BJ (cell line): ENCODE results near the gene TECPR2. TPM values are rescaled to one million over a fixed set of nuclear protein-coding genes. Genes with fewer than 3 reads are reported as not detected.

Source experiments
- CTCF ChIA-PET: fragments of 350-600 bp; formaldehyde crosslinking; extraction: SDS; loops from one replicate; lab custom pipeline; 2021; ENCODE audit warnings: antibody characterized with exemption, inconsistent platforms; lab: Yijun Ruan, JAX
- POLR2A ChIA-PET: fragments of 300-600 bp; sonication (Branson Sonifier 250); formaldehyde crosslinking; extraction: SDS; loops from one replicate; lab custom pipeline; 2021; ENCODE audit warnings: antibody characterized with exemption; lab: Charles Lee
- DNase-seq: peaks from one replicate; pipeline ENCODE4 v3.0.0-alpha.2; 2011; ENCODE audit warnings: low read depth
- H3K27me3 ChIP-seq: 2 replicates; pipeline ENCODE4 v1.6.0; 2011; ENCODE audit warnings: low read length; ENCODE audit not compliant: control insufficient read depth, insufficient read depth
- H3K36me3 ChIP-seq: 2 replicates; pipeline ENCODE4 v1.5.1; 2011; ENCODE audit warnings: low read length; ENCODE audit not compliant: control insufficient read depth, insufficient read depth
- H3K4me3 ChIP-seq: 2 replicates; pipeline ENCODE4 v1.5.1; 2011; ENCODE audit warnings: low read depth, mild to moderate bottlenecking, control low read depth, low read length
- CTCF ChIP-seq: IDR thresholded peaks from 2 replicates; pipeline ENCODE4 v1.5.1; 2011; ENCODE audit warnings: low read depth, mild to moderate bottlenecking, control low read depth, inconsistent platforms, low read length, moderate library complexity; ENCODE audit not compliant: insufficient read depth
- polyA plus RNA-seq: library from polyadenylated mRNA; depleted of rRNA; stranded (reverse); fragments of >200 nt; gene quantifications from 2 replicates; pipeline ENCODE4 v1.2.3, GENCODE V29; 2011

The TECPR2 gene
- polyA plus RNA-seq, 1 experiment, result 11.7 TPM

- POLR2A ChIA-PET, result no interaction called here
- H3K36me3 ChIP-seq, result peaks cover 12% of the 10 kb centered on the region
- CTCF ChIA-PET, result no interaction called here
- TF ChIP-seq CTCF, result no peak
- no peaks in the 10 kb centered on the region for H3K27me3 ChIP-seq
- no peak overlapping the region for H3K4me3 ChIP-seq
- DNase-seq, result no peak
These were observed 133.0 kb downstream of the TECPR2 start for GRCh38 chr14:102495491-102496330.

GRCh38 chr14:102496331-102496691 lies 133.6 kb downstream of the TECPR2 start:
- no peak for DNase-seq
- TF ChIP-seq CTCF, result no peak
- Histone ChIP-seq H3K27me3 (no peaks in the 10 kb centered on the region), H3K4me3 (no peak overlapping the region), H3K36me3 (peaks cover 12% of the 10 kb centered on the region)
- POLR2A ChIA-PET, result no interaction called here
- CTCF ChIA-PET, result no interaction called here

GRCh38 chr14:102496958-102497744 lies 134.4 kb downstream of the TECPR2 start:
- DNase-seq, result no peak
- Histone ChIP-seq H3K27me3 (no peaks in the 10 kb centered on the region), H3K36me3 (peaks cover 12% of the 10 kb centered on the region), H3K4me3 (no peak overlapping the region)
- ChIA-PET POLR2A (no interaction called here), CTCF (no interaction called here)
- no peak for TF ChIP-seq CTCF

- no peak overlapping the region for H3K4me3 ChIP-seq
- POLR2A ChIA-PET, result no interaction called here
- no peak for DNase-seq
- TF ChIP-seq CTCF, result no peak
- CTCF ChIA-PET, result interaction anchor here (0.6 kb wide), 2 partner anchors 19 to 426 kb away, joined by 4 to 5 read pairs; no protein-coding TSS in a partner anchor
- H3K27me3 ChIP-seq, result no peaks in the 10 kb centered on the region
- peaks cover 12% of the 10 kb centered on the region for H3K36me3 ChIP-seq
These were observed 135.4 kb downstream of the TECPR2 start for GRCh38 chr14:102497998-102498677.

GRCh38 chr14:102498678-102499265 lies 136.0 kb downstream of the TECPR2 start:
- POLR2A ChIA-PET, result no interaction called here

More at GRCh38 chr14:102498678-102499265, 136.0 kb downstream of the TECPR2 start:
- CTCF ChIA-PET, result interaction anchor here (0.6 to 1.2 kb wide), 2 partner anchors 12 to 426 kb away, joined by 4 read pairs; no protein-coding TSS in a partner anchor
- Histone ChIP-seq H3K4me3 (no peak overlapping the region), H3K27me3 (no peaks in the 10 kb centered on the region), H3K36me3 (peaks cover 12% of the 10 kb centered on the region)
- TF ChIP-seq CTCF, result no peak
- no peak for DNase-seq
